Measurements from ENCODE around the gene SLC9A2.

The SLC9A2 gene

GRCh38 chr2:102718387-102719316 is 99.3 kb downstream of the SLC9A2 start:
- TF ChIP-seq, protein P1, sequence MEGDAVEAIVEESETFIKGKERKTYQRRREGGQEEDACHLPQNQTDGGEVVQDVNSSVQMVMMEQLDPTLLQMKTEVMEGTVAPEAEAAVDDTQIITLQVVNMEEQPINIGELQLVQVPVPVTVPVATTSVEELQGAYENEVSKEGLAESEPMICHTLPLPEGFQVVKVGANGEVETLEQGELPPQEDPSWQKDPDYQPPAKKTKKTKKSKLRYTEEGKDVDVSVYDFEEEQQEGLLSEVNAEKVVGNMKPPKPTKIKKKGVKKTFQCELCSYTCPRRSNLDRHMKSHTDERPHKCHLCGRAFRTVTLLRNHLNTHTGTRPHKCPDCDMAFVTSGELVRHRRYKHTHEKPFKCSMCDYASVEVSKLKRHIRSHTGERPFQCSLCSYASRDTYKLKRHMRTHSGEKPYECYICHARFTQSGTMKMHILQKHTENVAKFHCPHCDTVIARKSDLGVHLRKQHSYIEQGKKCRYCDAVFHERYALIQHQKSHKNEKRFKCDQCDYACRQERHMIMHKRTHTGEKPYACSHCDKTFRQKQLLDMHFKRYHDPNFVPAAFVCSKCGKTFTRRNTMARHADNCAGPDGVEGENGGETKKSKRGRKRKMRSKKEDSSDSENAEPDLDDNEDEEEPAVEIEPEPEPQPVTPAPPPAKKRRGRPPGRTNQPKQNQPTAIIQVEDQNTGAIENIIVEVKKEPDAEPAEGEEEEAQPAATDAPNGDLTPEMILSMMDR (IDR thresholded peaks at IDR 0.05), result no peak

GRCh38 chr2:102724016-102724490 is 104.7 kb downstream of the SLC9A2 start:
- Histone ChIP-seq H3K36me3 (peaks cover 67% of the 10 kb centered on the region), H3K27ac (no peak overlapping the region), H3K4me3 (ENCODE audit: low read depth in 1 of 2, low read length in 1 of 2) (no peak overlapping the region), H3K27me3 (no peaks in the 10 kb centered on the region), H3K9me3 (no peaks in the 10 kb centered on the region), H3K4me1 (ENCODE audit: control insufficient read depth in 1 of 2, insufficient read depth in 1 of 2, low read depth in 1 of 2, low read length in 1 of 2) (peaks cover 32 to 38% of the 10 kb centered on the region in 2 experiments)
- TF ChIP-seq, protein P1 (IDR thresholded peaks at IDR 0.05), result no peak

More at GRCh38 chr2:102718387-102719316, 99.3 kb downstream of the SLC9A2 start:
- peaks cover 96% of the 10 kb centered on the region for H3K36me3 ChIP-seq
- H3K4me3 ChIP-seq (ENCODE audit: low read depth in 1 of 2, low read length in 1 of 2), result no peak overlapping the region
- H3K9me3 ChIP-seq, result no peaks in the 10 kb centered on the region
- H3K27me3 ChIP-seq, result no peaks in the 10 kb centered on the region
- no peak overlapping the region for H3K27ac ChIP-seq
- H3K4me1 ChIP-seq (ENCODE audit: control insufficient read depth in 1 of 2, insufficient read depth in 1 of 2, low read depth in 1 of 2, low read length in 1 of 2), result no peaks in the 10 kb centered on the region

- TF ChIP-seq, protein P1 (IDR thresholded peaks at IDR 0.05), result no peak
- H3K4me3 ChIP-seq (ENCODE audit: low read depth in 1 of 2, low read length in 1 of 2), result no peak overlapping the region
Measured at GRCh38 chr2:102724553-102724952, 105.2 kb downstream of the SLC9A2 start.

DNA sequence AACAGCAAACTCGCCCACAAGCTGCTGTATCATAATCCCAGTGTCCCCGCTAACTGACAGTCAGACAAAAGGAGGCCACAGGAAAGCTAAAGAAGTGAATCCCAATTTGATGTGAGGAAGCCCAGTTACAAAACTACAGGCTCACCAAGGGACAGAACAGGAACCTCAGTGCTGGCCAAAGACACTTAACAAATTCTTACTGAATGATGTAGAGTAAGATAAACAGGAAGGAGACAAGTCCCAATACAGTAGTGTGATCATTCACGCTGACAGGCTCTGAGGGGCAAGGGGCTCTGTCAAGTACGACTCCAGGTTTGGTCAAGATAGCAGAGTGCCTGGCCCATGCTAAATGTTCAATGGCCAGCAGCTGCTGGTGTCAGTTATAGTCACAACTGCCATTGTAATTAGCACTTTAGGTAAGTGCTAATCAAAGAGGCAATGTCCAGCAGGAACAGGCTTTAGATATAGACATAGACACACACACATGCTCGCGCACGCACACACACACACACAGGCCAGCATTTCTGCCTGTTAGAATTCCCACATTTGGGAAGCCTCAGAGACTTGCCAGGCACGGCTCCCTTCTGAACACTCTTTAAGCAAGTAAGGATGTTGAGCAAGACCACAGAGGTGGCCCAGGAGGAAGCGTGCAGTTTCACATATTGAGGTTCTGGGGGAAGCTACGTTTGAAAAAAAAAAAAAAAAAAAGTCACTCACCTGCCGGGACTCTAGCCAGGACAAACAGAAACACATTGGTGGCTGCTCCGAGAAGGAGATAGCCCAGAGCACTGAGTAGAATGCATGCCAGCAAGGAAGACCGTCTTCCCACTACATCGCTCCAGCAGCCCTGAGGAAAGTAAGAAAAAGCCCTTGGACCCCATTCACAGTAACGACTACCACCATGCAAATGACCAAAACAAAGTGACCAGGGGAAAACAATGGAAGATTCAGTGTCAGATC is 107.1 kb downstream of the SLC9A2 start:
- Histone ChIP-seq H3K4me1 (ENCODE audit: control insufficient read depth in 1 of 2, insufficient read depth in 1 of 2, low read depth in 1 of 2, low read length in 1 of 2) (peaks cover 32 to 38% of the 10 kb centered on the region in 2 experiments), H3K9me3 (no peaks in the 10 kb centered on the region), H3K36me3 (peaks cover 64% of the 10 kb centered on the region), H3K4me3 (ENCODE audit: low read depth in 1 of 2, low read length in 1 of 2) (peak overlapping the region; percentile 3 to 6), H3K27me3 (no peaks in the 10 kb centered on the region), H3K27ac (peak overlapping the region; percentile 71)
- TF ChIP-seq, protein P1 (IDR thresholded peaks at IDR 0.05), result no peak

More at GRCh38 chr2:102724553-102724952, 105.2 kb downstream of the SLC9A2 start:
- Histone ChIP-seq H3K9me3 (no peaks in the 10 kb centered on the region), H3K27me3 (no peaks in the 10 kb centered on the region), H3K27ac (no peak overlapping the region), H3K36me3 (peaks cover 64% of the 10 kb centered on the region), H3K4me1 (ENCODE audit: control insufficient read depth in 1 of 2, insufficient read depth in 1 of 2, low read depth in 1 of 2, low read length in 1 of 2) (peaks cover 32 to 38% of the 10 kb centered on the region in 2 experiments)

- H3K4me3 ChIP-seq (ENCODE audit: low read depth in 1 of 2, low read length in 1 of 2), result peak overlapping the region; percentile 90 to 93
- H3K9me3 ChIP-seq, result no peaks in the 10 kb centered on the region
- peaks cover 16% of the 10 kb centered on the region for H3K36me3 ChIP-seq
- TF ChIP-seq, protein P1 (IDR thresholded peaks at IDR 0.05), result no peak
- no peaks in the 10 kb centered on the region for H3K27me3 ChIP-seq
- peak overlapping the region; percentile 75 for H3K27ac ChIP-seq
- H3K4me1 ChIP-seq (ENCODE audit: control insufficient read depth in 1 of 2, insufficient read depth in 1 of 2, low read depth in 1 of 2, low read length in 1 of 2), result peaks cover 19 to 27% of the 10 kb centered on the region in 2 experiments
Measured at GRCh38 chr2:102735416-102736109, 116.2 kb downstream of the SLC9A2 start.
